Activated gamma-delta T cell treated with Interleukin-2 at 50 U/mL for 16 hours (primary cell): Measurements from ENCODE around the gene SLC39A9.
"Not testable (repeated sequence)": the region's sequence is repeated elsewhere in the genome, so short reads cannot be mapped to it uniquely, and the experiment has no call there.

ENCODE experiments used
- DNase-seq: peaks from one replicate; pipeline ENCODE4 v3.0.0-alpha.2; 2020

The SLC39A9 gene

DNA sequence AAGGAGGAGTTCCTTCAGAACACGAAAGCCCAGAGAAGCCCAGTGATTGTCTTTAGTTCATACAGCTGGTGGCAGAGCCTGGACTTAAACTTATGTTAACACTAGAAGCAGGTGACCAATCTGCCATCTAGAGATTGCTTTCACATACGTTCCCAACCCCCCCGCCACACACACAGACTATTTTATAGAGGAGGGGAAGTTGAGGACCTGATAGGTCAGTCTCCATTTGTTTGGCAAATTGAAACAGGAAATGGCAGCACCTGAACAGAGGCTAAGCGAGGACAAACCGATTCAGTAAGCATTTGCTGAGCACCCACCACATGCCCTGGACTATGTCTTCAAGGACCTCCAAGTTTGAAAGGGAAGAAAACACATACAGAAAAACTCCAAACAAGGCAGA, 81.2 kb downstream of the SLC39A9 start:
- DNase-seq = no peak

GRCh38 chr14:69480136-69480535, 81.6 kb downstream of the SLC39A9 start:
- DNase-seq = no peak

GRCh38 chr14:69481815-69482568, 83.5 kb downstream of the SLC39A9 start:
- DNase-seq = no peak

DNA sequence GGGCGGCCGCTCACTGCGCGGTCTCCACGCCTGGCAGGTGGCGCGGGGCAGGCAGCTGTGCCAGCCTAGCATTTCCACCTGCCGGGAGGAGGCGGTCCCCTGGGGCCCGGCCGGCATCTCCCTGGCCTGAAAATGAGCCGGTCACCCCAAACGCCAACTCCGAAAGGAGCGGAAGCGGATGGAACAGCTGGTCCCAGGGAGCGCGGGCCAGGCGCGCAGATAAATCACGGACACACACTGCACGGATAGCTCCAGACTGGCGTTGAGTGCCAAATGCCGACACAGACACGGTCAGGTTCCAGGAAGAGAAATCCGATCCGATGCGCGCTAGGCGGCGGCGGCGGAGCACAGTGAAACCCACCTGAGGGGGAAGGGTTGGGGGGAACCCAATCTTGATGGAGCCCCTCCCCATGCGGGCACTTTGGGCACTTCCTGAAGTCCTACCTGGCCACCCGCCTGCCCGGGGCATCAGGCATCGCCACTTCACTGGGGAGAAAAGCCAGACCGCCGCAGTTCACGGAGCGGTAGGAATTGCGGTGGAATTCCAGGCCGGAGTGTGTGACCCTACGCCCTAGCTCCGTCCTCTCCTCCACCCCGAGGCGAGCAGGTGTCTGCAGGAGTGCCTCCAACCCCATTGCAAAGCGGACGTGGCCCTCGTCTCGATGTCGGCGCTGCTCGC, 85.4 kb downstream of the SLC39A9 start:
- DNase-seq = no peak

- no peak for DNase-seq
Observed at GRCh38 chr14:69484444-69485314, 86.2 kb downstream of the SLC39A9 start, which contains the start of gene PLEKHD1. TSS of gene PLEKHD1 (plus strand) at chr14:69484728. CDS start at chr14:69484966, 238 bp downstream.

- no peak for DNase-seq
Observed at GRCh38 chr14:69485315-69485660, 86.8 kb downstream of the SLC39A9 start.

DNA sequence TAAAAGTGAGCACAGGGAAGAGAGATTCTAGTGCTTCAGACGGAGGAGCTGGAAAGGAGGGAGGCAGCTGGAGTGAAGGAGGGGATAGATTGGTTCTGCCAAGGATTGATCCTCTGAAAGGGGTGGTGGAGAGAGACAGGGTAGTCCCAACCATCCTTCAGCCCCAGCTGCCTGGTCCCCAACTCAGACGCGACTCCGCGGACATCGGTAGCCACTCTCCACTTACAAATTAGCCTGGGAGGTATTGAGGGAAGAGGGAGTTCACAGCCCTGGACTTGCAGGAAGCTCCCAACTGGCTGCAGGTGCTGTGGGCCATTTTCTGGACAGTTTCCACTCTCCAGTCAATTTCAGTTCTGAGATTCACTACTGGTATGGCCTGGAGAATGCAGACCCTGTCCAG, 87.2 kb downstream of the SLC39A9 start:
- DNase-seq = no peak

GRCh38 chr14:69487226-69487625, 88.7 kb downstream of the SLC39A9 start:
- no peak for DNase-seq

DNA sequence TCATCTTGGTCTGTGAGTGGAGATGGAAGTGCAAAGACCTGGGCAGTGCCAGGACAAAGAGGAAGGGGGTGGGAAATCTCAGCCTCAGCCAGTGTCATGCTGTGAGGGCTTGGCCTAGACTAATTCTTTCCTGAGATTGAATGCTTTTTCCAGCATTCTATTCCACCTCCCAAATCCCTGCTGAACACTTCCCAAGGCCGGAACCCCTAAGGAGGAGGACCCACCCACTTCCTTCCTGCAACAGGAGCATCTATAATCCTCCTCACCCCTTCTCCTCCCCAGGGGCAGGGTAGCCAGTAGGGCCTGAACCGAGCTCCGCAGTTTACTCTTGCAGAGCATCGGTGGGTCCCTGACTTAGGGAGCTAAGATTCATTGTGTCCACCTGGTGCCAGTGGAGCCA, 89.3 kb downstream of the SLC39A9 start:
- no peak for DNase-seq

DNA sequence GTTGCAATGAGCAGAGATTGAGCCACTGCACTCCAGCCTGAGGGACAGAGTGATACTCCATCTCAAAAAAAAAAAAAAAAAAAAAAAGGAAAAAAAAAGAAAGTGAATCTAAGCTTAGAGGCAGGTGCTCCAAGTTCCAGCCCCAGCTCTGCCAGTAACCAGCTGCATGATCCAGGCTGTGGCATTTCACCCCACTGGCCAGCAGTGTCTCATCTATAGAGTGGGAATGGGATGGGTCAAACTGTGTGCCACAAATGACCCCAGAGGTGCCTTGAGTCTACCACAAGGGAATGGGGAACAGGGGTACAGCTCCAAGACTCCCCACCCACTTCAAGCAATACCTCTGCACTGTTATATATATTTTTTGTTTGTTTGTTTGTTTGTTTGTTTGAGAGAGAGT, 91.0 kb downstream of the SLC39A9 start:
- DNase-seq = no peak

DNA sequence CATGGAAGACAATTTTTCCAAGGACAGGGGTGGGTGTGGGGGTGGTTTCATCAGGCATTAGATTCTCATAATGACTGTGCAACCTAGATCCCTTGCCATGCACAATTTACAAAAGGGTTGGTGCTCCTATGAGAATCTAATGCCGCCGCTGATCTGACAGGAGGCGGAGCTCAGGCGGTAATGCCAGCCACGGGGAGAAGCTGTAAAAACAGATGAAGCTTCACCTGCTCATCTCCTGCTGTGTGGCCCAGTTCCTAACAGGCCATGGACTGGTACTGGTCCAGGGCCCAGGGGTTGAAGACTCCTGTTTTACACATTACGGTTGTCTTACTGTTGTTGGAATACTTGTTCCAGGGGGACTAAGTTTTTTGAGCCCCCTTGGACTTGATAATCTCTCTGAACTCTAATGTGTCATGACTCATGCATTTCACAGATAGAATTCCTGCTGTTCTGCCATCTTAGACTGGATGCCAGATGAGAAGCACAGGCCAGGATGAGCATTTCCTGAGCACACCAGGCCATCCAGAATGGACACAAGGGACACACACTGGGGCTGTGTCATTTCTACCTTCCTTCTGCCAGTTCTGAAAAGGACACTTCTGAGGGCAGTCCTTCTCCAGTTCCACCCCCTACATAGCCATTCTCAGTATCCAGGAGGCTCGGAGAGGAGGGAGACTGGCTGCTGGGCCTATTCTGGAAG, 91.9 kb downstream of the SLC39A9 start:
- DNase-seq = no peak

GRCh38 chr14:69491193-69491592, 92.7 kb downstream of the SLC39A9 start:
- no peak for DNase-seq

DNA sequence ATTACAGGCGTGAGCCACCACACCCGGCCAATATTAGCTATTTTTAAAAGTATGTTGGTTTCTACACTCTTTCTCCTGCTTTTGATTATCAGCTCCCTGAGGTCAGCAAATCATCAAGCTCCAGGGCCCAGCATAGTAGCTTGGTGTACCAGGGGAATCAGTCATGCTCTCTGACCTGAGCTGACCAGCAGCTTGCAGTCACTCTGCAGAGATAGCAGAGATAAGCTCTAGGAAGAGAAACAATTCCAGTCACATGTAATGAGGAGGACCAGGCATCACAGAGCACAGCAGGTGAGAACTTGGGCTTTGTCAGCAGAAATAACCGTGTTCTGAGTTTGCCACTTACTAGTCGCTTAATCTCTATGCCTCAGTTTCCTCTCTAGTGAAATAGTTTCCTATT, 94.5 kb downstream of the SLC39A9 start:
- no peak for DNase-seq

GRCh38 chr14:69493791-69494190, 95.3 kb downstream of the SLC39A9 start:
- no peak for DNase-seq

GRCh38 chr14:69495341-69495921, 96.9 kb downstream of the SLC39A9 start:
- DNase-seq = no peak

DNA sequence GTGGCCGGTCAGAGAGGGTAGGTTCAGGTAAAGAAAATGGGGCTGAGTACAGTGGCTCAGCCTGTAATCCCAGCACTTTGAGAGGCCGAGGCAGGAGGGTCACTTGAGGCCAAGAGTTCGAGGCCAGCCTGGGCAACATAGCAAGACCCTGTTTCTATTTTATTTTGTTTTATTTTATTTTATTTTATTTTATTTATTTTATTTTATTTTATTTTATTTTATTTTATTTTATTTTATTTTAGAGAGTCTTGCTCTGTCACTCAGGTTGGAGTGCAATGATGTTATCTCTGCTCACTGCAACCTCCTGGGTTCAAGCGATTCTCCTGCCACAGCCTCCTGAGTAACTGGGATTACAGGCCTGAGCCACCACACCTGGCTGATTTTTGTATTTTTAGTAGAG, 99.4 kb downstream of the SLC39A9 start:
- DNase-seq = not testable (repeated sequence)

GRCh38 chr14:69498286-69498685, 99.8 kb downstream of the SLC39A9 start:
- not testable (repeated sequence) for DNase-seq

- no peak for DNase-seq
Observed at GRCh38 chr14:69499436-69499835, 100.9 kb downstream of the SLC39A9 start.

DNA sequence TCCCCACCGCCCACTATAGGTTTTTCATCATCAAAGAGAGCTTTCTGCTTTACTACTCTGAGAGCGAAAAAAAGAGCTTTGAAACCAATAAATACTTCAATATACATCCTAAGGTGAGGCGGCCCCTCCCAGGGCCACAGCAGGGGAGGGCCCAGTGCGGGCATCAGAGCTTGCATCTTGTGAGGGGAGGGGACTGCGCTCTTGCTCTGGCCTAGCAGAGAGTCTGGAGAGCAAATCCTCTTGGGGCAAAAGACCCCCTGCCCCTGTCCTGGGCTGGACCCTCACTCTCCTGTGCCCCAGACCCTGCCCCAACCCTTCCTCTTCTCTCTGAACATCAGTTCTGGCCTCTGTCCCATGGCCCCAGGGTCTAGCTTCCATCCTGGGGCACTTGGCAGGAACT, 101.6 kb downstream of the SLC39A9 start:
- no peak for DNase-seq

- no peak for DNase-seq
Observed at GRCh38 chr14:69500736-69501135, 102.2 kb downstream of the SLC39A9 start.

- no peak for DNase-seq
Observed at GRCh38 chr14:69501423-69501838, 102.9 kb downstream of the SLC39A9 start.

DNA sequence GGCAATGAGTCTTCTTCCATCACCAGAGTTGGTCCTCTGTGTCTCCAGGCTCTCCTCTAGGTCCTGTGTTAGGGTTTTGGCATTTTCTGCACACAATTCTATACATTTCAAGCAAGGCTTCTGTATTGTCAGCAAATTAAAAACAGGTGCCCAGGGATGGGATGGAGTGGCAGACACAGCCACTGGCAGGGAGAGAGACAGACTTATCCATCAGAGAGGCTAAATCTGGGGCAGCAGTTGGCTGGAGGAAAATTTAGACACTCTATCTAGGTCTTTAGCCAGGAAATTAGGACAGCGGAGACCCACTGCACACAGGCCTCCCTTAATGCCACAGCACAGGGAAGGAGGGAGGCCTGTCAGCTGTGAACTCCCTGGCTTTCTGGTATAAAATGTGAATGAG, 106.3 kb downstream of the SLC39A9 start:
- no peak for DNase-seq
